Nephron progenitor cell (in vitro differentiated cells): ENCODE data around the gene RPS23.
A peak's percentile ranks its signal among the peaks of the same experiment; 100 is the strongest.

ENCODE experiments used
- DNase-seq: peaks from one replicate; pipeline ENCODE4 v3.0.0; 2021
- H3K27ac Mint-ChIP-seq: 2 replicates; pipeline ENCODE4 v1.8.0; 2021; ENCODE audit warnings: mild to moderate bottlenecking, moderate library complexity, mixed read lengths
- H3K27me3 Mint-ChIP-seq: 2 replicates; pipeline ENCODE4 v1.8.0; 2021; ENCODE audit warnings: mild to moderate bottlenecking, low read depth, mixed read lengths; ENCODE audit not compliant: poor library complexity
- H3K36me3 Mint-ChIP-seq: 2 replicates; pipeline ENCODE4 v1.8.0; 2021; ENCODE audit warnings: low read depth, mixed read lengths
- H3K4me1 Mint-ChIP-seq: 2 replicates; pipeline ENCODE4 v1.8.0; 2021; ENCODE audit warnings: mixed read lengths
- H3K4me3 Mint-ChIP-seq: 2 replicates; pipeline ENCODE4 v1.8.0; 2021; ENCODE audit warnings: mild to moderate bottlenecking, moderate library complexity, mixed read lengths
- H3K9me3 Mint-ChIP-seq: 2 replicates; pipeline ENCODE4 v1.8.0; 2021; ENCODE audit warnings: mild to moderate bottlenecking, moderate library complexity, mixed read lengths
- CTCF ChIP-seq: fragments of 200-600 bp; sonication (generic); IDR thresholded peaks from 2 replicates; pipeline ENCODE4 v1.5.0; 2021; ENCODE audit warnings: antibody characterized with exemption

Gene RPS23

DNA sequence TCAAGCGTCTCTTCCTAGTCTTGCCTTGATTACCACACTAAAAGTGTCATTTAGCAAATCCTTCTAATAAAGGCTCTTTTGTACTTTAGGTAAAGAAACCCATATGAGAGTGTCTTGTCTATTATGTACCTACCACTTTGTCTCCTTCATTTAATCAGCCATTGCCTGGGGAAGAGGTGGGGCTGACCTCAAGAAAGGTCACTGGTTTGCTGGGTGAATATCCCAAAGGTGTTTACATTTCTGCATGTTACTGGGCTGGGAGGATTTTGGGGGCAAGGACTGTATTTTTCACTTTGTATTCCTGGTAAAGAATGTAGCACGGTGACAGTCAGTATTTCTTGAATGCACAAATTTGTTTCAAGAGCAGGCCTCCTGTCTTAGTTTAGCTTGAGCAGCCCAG, 11.9 kb upstream of the RPS23 start:
- Mint-ChIP-seq H3K27ac (peak overlapping the region; percentile 57), H3K9me3 (no peaks in the 10 kb centered on the region), H3K4me1 (peaks cover 38% of the 10 kb centered on the region), H3K27me3 (no peaks in the 10 kb centered on the region), H3K36me3 (no peaks in the 10 kb centered on the region), H3K4me3 (no peak overlapping the region)
- TF ChIP-seq CTCF = no peak
- DNase-seq = no peak

DNA sequence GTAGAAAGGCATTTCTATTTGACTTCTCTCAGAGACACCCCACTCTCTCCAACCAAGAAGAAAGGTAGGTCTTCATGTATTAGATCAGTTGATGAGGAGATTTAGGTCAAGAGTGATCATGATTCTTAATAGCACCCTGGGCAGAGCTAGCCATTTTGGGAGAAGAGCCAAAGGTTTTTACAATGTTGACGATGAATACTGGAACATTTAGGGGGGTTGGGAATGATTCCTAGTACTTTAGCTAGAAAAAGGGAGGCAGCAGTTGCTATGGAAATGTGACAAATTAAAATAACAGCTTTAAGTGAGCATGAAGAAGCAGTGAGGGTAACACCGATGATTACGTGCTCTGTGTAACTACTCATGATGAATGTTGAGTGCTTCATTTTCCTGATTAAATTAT, 9.5 kb upstream of the RPS23 start:
- Mint-ChIP-seq H3K4me1 (peaks cover 27% of the 10 kb centered on the region), H3K36me3 (no peaks in the 10 kb centered on the region)

DNA sequence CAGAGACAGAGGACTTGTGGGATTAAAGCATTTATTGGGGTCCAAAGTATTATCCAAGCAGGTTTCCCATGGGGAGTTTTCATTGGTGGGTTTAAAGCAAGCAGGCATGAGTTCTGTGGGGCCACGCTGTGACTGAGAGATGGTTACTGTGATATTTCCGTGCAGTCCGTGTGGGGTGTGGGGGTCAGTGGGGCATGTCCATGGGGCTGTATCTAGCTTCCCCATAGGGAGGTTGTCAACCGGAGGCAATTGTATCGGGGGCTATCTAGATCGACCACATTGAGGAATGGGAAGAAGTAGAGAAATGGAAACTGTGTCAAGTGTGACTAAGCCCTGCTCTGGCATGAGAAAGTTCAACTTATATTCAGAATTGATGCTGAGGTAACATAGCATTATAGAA, 7.1 kb upstream of the RPS23 start:
- Mint-ChIP-seq H3K4me3 (no peak overlapping the region), H3K27ac (no peak overlapping the region), H3K27me3 (no peaks in the 10 kb centered on the region), H3K4me1 (peaks cover 9% of the 10 kb centered on the region), H3K36me3 (no peaks in the 10 kb centered on the region), H3K9me3 (no peaks in the 10 kb centered on the region)
- TF ChIP-seq CTCF = no peak
- DNase-seq = no peak

More for the DNA sequence above, 9.5 kb upstream of the RPS23 start:
- DNase-seq = no peak
- Mint-ChIP-seq H3K4me3 (no peak overlapping the region), H3K9me3 (no peaks in the 10 kb centered on the region), H3K27ac (no peak overlapping the region), H3K27me3 (no peaks in the 10 kb centered on the region)
- no peak for TF ChIP-seq CTCF

- no peaks in the 10 kb centered on the region for H3K27me3 Mint-ChIP-seq
- H3K4me1 Mint-ChIP-seq = peaks cover 15% of the 10 kb centered on the region
- DNase-seq = no peak
- no peaks in the 10 kb centered on the region for H3K9me3 Mint-ChIP-seq
- no peak overlapping the region for H3K4me3 Mint-ChIP-seq
- no peak for TF ChIP-seq CTCF
- no peaks in the 10 kb centered on the region for H3K36me3 Mint-ChIP-seq
- no peak overlapping the region for H3K27ac Mint-ChIP-seq
Observed at GRCh38 chr5:82283893-82284292, 5.7 kb upstream of the RPS23 start.

- DNase-seq = no peak
- Mint-ChIP-seq H3K27ac (peak overlapping the region; percentile 100), H3K4me3 (peak overlapping the region; percentile 97), H3K4me1 (peaks cover 51% of the 10 kb centered on the region), H3K9me3 (no peaks in the 10 kb centered on the region), H3K36me3 (peaks cover 36% of the 10 kb centered on the region), H3K27me3 (no peaks in the 10 kb centered on the region)
- no peak for TF ChIP-seq CTCF
Observed at GRCh38 chr5:82278711-82279370, 687 bp upstream of the RPS23 start.

- Mint-ChIP-seq H3K27ac (peak overlapping the region; percentile 100), H3K4me3 (peak overlapping the region; percentile 97), H3K36me3 (peaks cover 49% of the 10 kb centered on the region), H3K4me1 (peaks cover 54% of the 10 kb centered on the region), H3K27me3 (no peaks in the 10 kb centered on the region), H3K9me3 (no peaks in the 10 kb centered on the region)
- TF ChIP-seq CTCF = no peak
- no peak for DNase-seq
Observed at GRCh38 chr5:82277613-82277986, 554 bp downstream of the RPS23 start.
